B cell (primary cell): ENCODE results near the gene PLPP3. TPM values are rescaled to one million over a fixed set of nuclear protein-coding genes. Genes with fewer than 3 reads are reported as not detected.

Experiments used
- ATAC-seq: fragments of 200-7000 bp; cut with Tn5 transposase; one replicate; pipeline ENCODE4 v1.10.0; 2021; ENCODE audit warnings: low read depth, mild to moderate bottlenecking, moderate number of reproducible peaks, moderate library complexity
- CTCF ChIA-PET: fragments of 350-600 bp; sonication (Branson Sonifier 250); formaldehyde crosslinking; loops from one replicate; lab custom pipeline; 2021; ENCODE audit warnings: antibody characterized with exemption, inconsistent platforms; lab: Charles Lee
- POLR2A ChIA-PET: fragments of 350-600 bp; sonication (Branson Sonifier 250); formaldehyde crosslinking; loops from one replicate; lab custom pipeline; 2021; ENCODE audit warnings: antibody characterized with exemption; lab: Charles Lee
- DNase-seq: peaks from one replicate; pipeline ENCODE4 v3.0.0; 2013
- H2AFZ ChIP-seq: 2 replicates; pipeline ENCODE4 v1.6.1; 2012; ENCODE audit warnings: mild to moderate bottlenecking, low read depth, low read length; ENCODE audit not compliant: insufficient read depth, poor library complexity, severe bottlenecking
- H3K27ac ChIP-seq, 2 donors: 1 replicate in 1 of 2; 2 replicates in 1 of 2; pipeline ENCODE4 v1.5.1; 2012 to 2013; ENCODE audit warnings: low read length in 2 of 2, mild to moderate bottlenecking in 2 of 2, moderate library complexity in 1 of 2
- H3K27me3 ChIP-seq, 4 experiments: fragments of 200-600 bp in 1 of 4; sonication (generic) in 1 of 4; replicated peaks in 1 of 4; 1 replicate in 2 of 4; 2 replicates in 2 of 4; pipeline versions ENCODE4 v1.6.1 to v1.7.0; 2013 to 2016; ENCODE audit warnings: low read length in 3 of 4, mild to moderate bottlenecking in 2 of 4, mixed read lengths in 1 of 4, moderate library complexity in 1 of 4; ENCODE audit not compliant: insufficient read depth in 4 of 4, control insufficient read depth in 3 of 4; ENCODE audit errors: control extremely low read depth in 1 of 4
- H3K36me3 ChIP-seq, 2 experiments: replicated peaks in 1 of 2; 1 replicate in 1 of 2; 2 replicates in 1 of 2; pipeline versions ENCODE4 v1.6.1 to v1.7.1; 2013; ENCODE audit warnings: low read length in 1 of 2; ENCODE audit not compliant: insufficient read depth in 2 of 2, control insufficient read depth in 1 of 2; ENCODE audit errors: control extremely low read depth in 1 of 2, extremely low read depth in 1 of 2
- H3K4me1 ChIP-seq, 2 donors: fragments of 200-600 bp in 1 of 2; sonication (generic) in 1 of 2; 1 replicate in 1 of 2; 2 replicates in 1 of 2; pipeline versions ENCODE4 v1.5.1 to v1.6.1; 2013 to 2017; ENCODE audit warnings: low read length in 2 of 2; ENCODE audit not compliant: control insufficient read depth in 2 of 2, insufficient read depth in 2 of 2
- H3K4me2 ChIP-seq: replicated peaks from 2 replicates; pipeline ENCODE3; 2012; ENCODE audit warnings: mild to moderate bottlenecking, low read depth, low read length; ENCODE audit not compliant: poor library complexity, severe bottlenecking
- H3K4me3 ChIP-seq, 5 experiments: fragments of 200-600 bp in 1 of 5; sonication (generic) in 1 of 5; 1 replicate in 3 of 5; 2 replicates in 2 of 5; pipeline versions ENCODE4 v1.5.1 to v1.7.0; 2011 to 2016; ENCODE audit warnings: low read length in 4 of 5, mild to moderate bottlenecking in 4 of 5, low read depth in 2 of 5, control low read depth in 1 of 5, moderate library complexity in 1 of 5; ENCODE audit not compliant: insufficient read depth in 1 of 5; ENCODE audit errors: control extremely low read depth in 1 of 5, extremely low read depth in 1 of 5
- H3K79me2 ChIP-seq: fragments of 200-600 bp; sonication (generic); one replicate; pipeline ENCODE4 v1.6.0; 2016; ENCODE audit warnings: low read length; ENCODE audit not compliant: control insufficient read depth, insufficient read depth
- H3K9ac ChIP-seq: fragments of 200-600 bp; sonication (generic); 2 replicates; pipeline ENCODE4 v1.6.1; 2017; ENCODE audit warnings: mild to moderate bottlenecking, low read length, moderate library complexity
- H3K9me3 ChIP-seq, 3 donors: one replicate each; pipeline versions ENCODE4 v1.6.1 to v1.7.1; 2013; ENCODE audit warnings: low read length in 2 of 3; ENCODE audit not compliant: control insufficient read depth in 2 of 3, insufficient read depth in 1 of 3; ENCODE audit errors: control extremely low read depth in 1 of 3
- H4K20me1 ChIP-seq: 2 replicates; pipeline ENCODE4 v1.6.0; 2012; ENCODE audit warnings: mild to moderate bottlenecking, low read length; ENCODE audit not compliant: insufficient read depth, control insufficient read depth, poor library complexity, severe bottlenecking
- H3K27ac Mint-ChIP-seq: one replicate; pipeline ENCODE4 v1.8.0; 2021; ENCODE audit warnings: mixed read lengths
- H3K27me3 Mint-ChIP-seq: one replicate; pipeline ENCODE4 v1.8.0; 2021; ENCODE audit warnings: mixed read lengths
- H3K4me1 Mint-ChIP-seq: one replicate; pipeline ENCODE4 v1.8.0; 2021; ENCODE audit warnings: mixed read lengths
- H3K4me3 Mint-ChIP-seq: one replicate; pipeline ENCODE4 v1.8.0; 2021; ENCODE audit warnings: mixed read lengths
- H3K9me3 Mint-ChIP-seq: one replicate; pipeline ENCODE4 v1.8.0; 2022; ENCODE audit warnings: mixed read lengths; ENCODE audit not compliant: insufficient read depth
- EZH2 ChIP-seq: IDR thresholded peaks from 2 replicates; pipeline ENCODE4 v1.6.1; 2012; ENCODE audit warnings: borderline replicate concordance, low read depth, mild to moderate bottlenecking, moderate library complexity, low read length; ENCODE audit not compliant: insufficient read depth, poor library complexity, severe bottlenecking
- WGBS: methylation state at CpG from one replicate; pipeline ENCODE4 v1.1.5; 2013; ENCODE audit warnings: missing lambda C conversion rate; ENCODE audit not compliant: insufficient coverage; 5-methylcytosine and 5-hydroxymethylcytosine counted together
- intact Hi-C: fragments of 100-400 bp; cut with micrococcal nuclease; formaldehyde crosslinking; loops from one replicate; pipeline ENCODE4 v1.10.0; 2022
- polyA plus RNA-seq: library from polyadenylated mRNA; depleted of rRNA; stranded (reverse); fragments of >200 nt; gene quantifications from 2 replicates; pipeline ENCODE4 v1.2.3, GENCODE V29; 2012
- total RNA-seq, 2 donors: library from RNA; stranded (reverse); fragments of 120-200 nt in 1 of 2; gene quantifications; 1 replicate in 1 of 2; 2 replicates in 1 of 2; pipeline versions ENCODE4 v1.2.3 to v1.2.4, GENCODE V29; 2013 to 2022
- TF ChIP-seq, protein P1 (sequence below): fragments of 200-600 bp; IDR thresholded peaks from one replicate; pipeline ENCODE4 v1.8.0; 2022; ENCODE audit warnings: antibody characterized with exemption, mild to moderate bottlenecking

Gene PLPP3
- total and polyA plus RNA-seq, 2 donors (not counting 1 experiment from before 2014, with no cell fraction given) = 1.8 to 2.9 TPM

DNA sequence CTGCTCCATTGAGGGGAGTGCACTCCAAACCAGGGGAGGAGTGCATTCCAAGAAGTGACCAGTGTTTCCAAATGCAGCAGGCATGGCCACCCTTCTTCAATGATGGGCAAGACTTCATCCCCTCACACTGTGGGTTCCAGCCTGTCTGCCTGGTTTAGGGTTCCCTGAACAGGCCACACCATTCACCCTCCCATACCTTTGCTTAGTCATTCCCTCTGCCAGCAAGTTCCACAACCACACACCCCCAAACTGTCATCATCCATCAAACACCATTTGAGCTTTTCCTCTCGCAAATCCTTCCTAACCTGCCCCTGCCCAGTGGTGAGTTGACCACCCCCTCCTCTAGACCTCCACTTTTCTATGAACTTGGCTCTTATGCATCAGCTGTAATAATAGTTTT, 116.0 kb downstream of the PLPP3 start:
- ATAC-seq = no peak
- DNase-seq = no peak

DNA sequence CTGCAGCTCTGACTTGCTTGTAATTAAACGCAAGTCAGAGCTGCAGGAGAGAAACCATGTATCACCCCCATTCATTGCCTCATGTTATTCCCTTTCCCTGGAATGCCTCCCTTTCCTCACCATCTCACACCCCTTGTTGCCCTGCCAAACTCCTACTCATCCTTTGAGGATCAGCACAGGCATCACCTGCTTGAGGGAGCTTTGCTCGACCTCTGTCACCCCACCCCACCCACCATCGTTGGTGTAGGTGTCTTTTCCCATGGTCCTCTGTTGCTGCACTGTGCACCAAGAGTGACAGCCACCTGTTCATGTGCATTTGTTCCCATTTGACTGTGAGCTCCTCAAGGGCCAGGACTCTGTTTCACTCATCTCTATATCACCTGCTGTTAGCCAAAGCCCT, 117.2 kb downstream of the PLPP3 start:
- H3K9me3 ChIP-seq = no peaks in the 10 kb centered on the region
- ChIA-PET CTCF (interaction anchor here (0.9 to 1.7 kb wide), 2 partner anchors 9 to 103 kb away, joined by 3 to 4 read pairs; no protein-coding TSS in a partner anchor), POLR2A (no interaction called here)
- Mint-ChIP-seq H3K9me3 (no peaks in the 10 kb centered on the region), H3K4me1 (peaks cover 3% of the 10 kb centered on the region), H3K27me3 (no peaks in the 10 kb centered on the region), H3K4me3 (no peak overlapping the region), H3K27ac (no peak overlapping the region)
- DNase-seq (no peak), ATAC-seq (no peak)
- H3K9ac ChIP-seq = no peak overlapping the region
- no peak overlapping the region for H2AFZ ChIP-seq
- intact Hi-C loops = no loop called here
- H3K4me2 ChIP-seq = no peak overlapping the region
- WGBS = 78% methylated on average over 3 of the region's 3 CpGs
- no peaks in the 10 kb centered on the region for H4K20me1 ChIP-seq
- no peaks in the 10 kb centered on the region for H3K79me2 ChIP-seq
- TF ChIP-seq, protein P1, sequence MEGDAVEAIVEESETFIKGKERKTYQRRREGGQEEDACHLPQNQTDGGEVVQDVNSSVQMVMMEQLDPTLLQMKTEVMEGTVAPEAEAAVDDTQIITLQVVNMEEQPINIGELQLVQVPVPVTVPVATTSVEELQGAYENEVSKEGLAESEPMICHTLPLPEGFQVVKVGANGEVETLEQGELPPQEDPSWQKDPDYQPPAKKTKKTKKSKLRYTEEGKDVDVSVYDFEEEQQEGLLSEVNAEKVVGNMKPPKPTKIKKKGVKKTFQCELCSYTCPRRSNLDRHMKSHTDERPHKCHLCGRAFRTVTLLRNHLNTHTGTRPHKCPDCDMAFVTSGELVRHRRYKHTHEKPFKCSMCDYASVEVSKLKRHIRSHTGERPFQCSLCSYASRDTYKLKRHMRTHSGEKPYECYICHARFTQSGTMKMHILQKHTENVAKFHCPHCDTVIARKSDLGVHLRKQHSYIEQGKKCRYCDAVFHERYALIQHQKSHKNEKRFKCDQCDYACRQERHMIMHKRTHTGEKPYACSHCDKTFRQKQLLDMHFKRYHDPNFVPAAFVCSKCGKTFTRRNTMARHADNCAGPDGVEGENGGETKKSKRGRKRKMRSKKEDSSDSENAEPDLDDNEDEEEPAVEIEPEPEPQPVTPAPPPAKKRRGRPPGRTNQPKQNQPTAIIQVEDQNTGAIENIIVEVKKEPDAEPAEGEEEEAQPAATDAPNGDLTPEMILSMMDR = no peak
- TF ChIP-seq EZH2 = no peak
- H3K27ac ChIP-seq = no peak overlapping the region
- H3K4me1 ChIP-seq = no peaks in the 10 kb centered on the region
- no peaks in the 10 kb centered on the region for H3K27me3 ChIP-seq
- no peak overlapping the region for H3K4me3 ChIP-seq
- H3K36me3 ChIP-seq = no peaks in the 10 kb centered on the region

More for the DNA sequence above, 116.0 kb downstream of the PLPP3 start:
- no peak overlapping the region for H3K4me3 Mint-ChIP-seq
- Histone ChIP-seq H3K4me1 (no peaks in the 10 kb centered on the region), H2AFZ (no peak overlapping the region), H3K4me2 (no peak overlapping the region), H4K20me1 (no peaks in the 10 kb centered on the region), H3K79me2 (no peaks in the 10 kb centered on the region), H3K9ac (no peak overlapping the region), H3K27me3 (no peaks in the 10 kb centered on the region), H3K36me3 (no peaks in the 10 kb centered on the region), H3K27ac (no peak overlapping the region), H3K9me3 (no peaks in the 10 kb centered on the region), H3K4me3 (no peak overlapping the region)
- ChIA-PET POLR2A (no interaction called here), CTCF (interaction anchor here (1.7 kb wide), 1 partner anchor 8 kb away, joined by 4 read pairs; no protein-coding TSS in a partner anchor)
- no peak overlapping the region for H3K27ac Mint-ChIP-seq
- TF ChIP-seq, protein P1 = no peak
- TF ChIP-seq EZH2 = no peak
- intact Hi-C loops = no loop called here
- H3K27me3 Mint-ChIP-seq = no peaks in the 10 kb centered on the region
- peaks cover 3% of the 10 kb centered on the region for H3K4me1 Mint-ChIP-seq
- WGBS = 86% methylated on average over 1 of the region's 1 CpG
- no peaks in the 10 kb centered on the region for H3K9me3 Mint-ChIP-seq
